Measurements from ENCODE around the gene EFNB3.
A peak's percentile ranks its signal among the peaks of the same experiment; 100 is the strongest.

Gene EFNB3

DNA sequence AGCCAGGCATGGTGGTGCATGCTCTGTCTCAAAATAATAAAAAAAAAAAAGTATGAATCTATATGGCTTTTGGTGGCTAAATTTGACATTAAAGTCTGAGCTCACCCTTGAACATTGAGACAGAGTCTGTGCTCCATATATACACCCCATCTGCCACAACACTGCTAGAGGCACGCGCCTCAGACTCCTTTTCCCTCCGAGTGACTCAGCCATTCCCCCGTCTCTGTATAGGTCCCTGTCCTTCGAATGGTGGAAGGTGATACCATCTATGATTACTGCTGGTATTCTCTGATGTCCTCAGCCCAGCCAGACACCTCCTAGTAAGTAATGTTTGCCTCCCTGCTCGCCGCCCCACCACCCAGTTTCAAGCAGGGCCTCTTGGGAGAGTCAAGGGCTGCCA, 4.5 kb upstream of the EFNB3 start:
- no peak for DNase-seq

DNA sequence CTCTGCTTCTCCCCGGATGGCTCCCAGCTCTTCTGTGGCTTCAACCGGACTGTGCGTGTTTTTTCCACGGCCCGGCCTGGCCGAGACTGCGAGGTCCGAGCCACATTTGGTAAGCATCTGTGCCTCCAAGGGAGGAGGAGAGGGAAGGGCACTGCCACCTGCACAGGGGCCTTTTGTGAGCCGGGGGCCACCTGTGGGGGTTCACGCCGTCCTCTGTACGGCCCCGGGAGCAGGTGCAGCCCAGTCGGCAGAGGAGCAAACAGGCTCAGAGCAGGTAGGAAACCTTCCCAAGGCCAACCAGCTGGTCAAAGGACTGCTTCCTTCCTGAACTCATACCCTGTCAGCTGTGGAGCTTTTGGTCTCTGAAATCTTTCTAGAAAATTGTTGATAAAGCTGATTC, 3.3 kb upstream of the EFNB3 start:
- no peak for DNase-seq

DNA sequence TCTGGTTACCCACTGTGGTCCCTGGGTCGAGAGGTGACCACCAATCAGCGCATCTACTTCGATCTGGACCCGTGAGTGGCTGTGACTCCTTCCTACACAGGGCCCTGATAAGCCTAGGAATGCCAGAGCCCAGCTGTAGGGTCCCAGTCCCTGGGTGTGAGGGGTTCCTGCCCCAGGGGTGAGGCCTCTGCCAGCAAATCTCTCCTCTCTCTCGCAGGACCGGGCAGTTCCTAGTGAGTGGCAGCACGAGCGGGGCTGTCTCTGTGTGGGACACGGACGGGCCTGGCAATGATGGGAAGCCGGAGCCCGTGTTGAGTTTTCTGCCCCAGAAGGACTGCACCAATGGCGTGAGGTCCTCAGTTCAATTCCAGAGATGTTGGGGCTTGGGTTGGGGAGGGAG, 2.2 kb upstream of the EFNB3 start:
- no peak for DNase-seq

DNA sequence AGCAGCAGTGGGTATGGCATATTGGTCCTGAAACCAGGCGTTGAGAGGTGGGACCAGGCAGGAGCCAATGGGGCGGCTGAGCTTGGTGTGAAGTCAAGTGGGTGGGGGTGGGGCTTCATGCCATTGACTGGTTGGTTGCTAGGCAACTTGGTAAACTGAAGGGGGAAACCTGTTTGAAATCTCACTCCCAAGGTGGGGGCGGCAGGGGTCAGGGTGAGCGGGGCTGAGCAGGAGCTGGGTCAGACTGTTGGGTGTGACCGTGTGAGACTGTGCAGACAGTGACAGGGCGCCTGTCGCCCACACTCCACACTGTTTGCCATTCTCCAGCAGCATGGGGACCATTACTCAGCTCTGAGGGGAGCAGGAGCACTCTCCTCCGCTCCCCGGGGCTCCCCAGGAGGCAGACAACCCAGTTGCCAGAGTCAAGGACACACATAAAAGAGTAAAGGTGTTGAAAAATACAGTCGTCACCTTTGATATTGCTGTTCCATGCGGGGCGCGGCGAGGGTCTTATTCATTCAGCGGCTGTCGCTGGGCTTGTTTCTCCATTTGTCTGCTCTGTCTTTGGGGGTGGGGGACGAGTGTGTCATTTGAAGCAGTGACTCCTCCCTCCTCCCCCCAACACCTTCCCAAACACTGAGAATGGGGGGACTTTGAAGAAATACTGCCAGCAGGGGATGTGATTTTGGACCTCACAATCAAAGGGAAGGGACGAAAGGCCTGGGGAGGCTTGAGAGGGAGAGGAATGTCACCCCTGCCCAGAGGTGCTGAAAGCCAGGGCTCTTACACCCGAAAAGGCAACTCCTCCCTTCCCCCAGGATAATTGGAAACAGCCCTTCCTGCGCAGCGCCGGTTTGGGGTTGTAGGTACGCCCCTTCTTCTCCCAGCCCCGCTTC, 1.2 kb upstream of the EFNB3 start:
- DNase-seq: peak; percentile 75

DNA sequence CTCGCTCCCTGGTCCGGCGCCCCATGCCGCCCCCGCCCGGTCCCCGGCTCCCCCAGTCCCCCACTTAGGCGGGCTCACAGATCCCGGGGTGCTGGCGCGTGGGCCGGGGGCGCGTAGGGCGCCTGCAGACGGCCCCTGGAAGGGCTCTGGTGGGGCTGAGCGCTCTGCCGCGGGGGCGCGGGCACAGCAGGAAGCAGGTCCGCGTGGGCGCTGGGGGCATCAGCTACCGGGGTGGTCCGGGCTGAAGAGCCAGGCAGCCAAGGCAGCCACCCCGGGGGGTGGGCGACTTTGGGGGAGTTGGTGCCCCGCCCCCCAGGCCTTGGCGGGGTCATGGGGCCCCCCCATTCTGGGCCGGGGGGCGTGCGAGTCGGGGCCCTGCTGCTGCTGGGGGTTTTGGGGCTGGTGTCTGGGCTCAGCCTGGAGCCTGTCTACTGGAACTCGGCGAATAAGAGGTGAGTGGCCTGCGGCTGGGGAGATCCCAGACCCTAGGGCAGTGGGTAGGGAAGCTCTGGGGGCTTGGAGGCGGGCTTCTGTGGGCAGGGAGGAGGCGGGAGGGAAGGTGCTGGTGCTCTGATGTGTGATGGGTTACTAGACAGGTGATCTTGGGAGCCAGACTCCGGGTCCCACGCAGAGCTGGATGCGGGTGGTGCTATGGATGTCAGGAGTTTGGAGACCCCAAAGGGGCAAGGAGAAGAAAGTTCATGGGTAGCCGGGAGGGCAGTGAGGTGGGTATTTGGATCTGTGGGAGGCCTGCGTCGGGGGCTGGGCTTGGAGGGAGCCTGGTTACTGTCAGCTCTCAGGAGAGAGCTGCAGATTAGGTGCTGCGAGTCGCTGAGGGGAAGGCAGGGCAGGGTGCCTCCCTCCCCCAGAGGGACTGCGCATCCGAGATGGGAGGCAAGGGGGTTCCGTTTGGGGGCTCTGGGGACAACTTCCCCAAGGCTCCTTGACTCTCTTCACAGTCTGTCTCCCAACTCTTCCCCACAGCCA, 560 bp downstream of the EFNB3 start:
- peak; percentile 50 for DNase-seq

DNA sequence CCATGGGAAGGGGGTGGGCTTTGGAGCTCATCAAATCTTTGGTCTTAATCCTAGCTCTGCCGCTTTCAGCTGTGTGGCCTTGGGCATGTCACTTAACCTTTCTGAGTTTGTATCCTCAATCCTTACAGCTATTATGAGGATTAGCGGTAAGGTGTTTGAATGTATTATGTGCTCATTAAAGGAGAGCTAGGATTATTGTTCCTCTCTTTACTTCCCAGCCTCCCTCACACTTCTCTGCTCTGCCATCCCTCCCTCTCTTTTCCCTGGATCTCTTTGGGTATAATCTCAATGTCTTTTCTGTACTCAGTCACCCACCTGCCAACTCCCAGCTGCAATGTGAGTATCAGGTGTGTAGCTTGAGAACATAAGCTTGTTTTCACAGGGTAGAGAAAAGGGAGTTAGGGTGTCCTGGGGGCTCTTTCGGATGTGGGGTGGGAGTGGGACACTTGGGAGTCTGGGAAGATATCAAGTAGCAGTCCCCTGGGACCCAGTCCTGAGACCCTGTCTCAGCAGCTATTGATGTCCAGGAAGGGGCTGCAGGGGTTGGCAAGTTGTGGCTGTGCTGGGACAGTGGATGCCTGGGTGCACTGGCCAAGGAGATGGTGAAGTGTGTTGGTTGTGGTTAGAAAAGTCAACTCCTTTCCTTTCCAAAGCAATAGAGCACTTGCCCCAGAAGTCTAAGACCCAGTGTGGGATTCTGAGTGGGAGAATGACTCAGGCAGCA, 1.8 kb downstream of the EFNB3 start:
- DNase-seq: no peak

DNA sequence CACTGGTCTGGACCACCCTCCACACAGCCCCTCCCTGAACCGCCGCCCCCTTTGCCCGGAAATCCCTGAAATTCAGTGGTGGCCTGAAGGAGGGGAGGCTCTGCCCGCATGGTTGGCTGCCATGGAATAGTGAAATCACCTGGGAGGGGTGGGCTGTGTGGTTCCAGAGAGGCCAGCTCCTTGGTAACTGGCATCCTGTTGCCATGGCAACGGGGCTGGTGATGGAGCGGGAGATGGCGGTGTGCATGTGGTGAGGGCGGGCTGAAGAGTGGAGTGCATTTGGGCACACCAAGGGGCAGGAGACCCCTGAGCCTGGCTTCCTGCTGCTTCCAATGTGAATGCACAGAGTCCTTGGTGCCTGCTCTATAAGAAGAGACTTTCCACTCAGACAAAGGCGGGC, 2.4 kb downstream of the EFNB3 start:
- peak; percentile 60 for DNase-seq

DNA sequence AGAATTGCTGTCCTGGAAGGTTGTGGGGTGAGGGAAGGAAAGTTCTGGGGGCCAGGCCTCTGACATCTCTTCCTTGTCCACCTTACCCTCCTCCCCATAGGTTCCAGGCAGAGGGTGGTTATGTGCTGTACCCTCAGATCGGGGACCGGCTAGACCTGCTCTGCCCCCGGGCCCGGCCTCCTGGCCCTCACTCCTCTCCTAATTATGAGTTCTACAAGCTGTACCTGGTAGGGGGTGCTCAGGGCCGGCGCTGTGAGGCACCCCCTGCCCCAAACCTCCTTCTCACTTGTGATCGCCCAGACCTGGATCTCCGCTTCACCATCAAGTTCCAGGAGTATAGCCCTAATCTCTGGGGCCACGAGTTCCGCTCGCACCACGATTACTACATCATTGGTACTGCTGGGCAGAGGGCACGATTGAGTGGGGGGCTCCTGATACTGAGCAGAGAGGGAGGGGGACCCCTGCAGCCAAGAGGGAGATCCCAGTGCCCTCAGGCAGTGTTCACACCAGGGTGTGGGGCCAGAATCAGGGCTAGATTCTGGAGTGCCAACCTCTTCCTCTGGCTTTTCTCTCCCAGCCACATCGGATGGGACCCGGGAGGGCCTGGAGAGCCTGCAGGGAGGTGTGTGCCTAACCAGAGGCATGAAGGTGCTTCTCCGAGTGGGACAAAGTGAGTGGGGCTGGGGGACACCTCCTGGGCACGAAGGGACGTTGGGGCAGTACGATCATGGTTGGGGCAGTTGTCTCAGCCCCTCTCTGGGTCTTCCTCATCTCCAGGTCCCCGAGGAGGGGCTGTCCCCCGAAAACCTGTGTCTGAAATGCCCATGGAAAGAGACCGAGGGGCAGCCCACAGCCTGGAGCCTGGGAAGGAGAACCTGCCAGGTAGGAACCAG, 3.1 kb downstream of the EFNB3 start:
- no peak for DNase-seq

DNA sequence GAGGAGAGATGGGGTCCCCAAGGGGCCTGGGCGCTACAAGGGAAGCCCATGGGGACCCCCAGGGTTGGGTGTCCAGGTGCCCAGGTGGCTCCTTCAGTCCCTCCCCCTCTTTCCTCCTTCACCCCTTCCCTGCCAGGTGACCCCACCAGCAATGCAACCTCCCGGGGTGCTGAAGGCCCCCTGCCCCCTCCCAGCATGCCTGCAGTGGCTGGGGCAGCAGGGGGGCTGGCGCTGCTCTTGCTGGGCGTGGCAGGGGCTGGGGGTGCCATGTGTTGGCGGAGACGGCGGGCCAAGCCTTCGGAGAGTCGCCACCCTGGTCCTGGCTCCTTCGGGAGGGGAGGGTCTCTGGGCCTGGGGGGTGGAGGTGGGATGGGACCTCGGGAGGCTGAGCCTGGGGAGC, 4.0 kb downstream of the EFNB3 start:
- DNase-seq: no peak

DNA sequence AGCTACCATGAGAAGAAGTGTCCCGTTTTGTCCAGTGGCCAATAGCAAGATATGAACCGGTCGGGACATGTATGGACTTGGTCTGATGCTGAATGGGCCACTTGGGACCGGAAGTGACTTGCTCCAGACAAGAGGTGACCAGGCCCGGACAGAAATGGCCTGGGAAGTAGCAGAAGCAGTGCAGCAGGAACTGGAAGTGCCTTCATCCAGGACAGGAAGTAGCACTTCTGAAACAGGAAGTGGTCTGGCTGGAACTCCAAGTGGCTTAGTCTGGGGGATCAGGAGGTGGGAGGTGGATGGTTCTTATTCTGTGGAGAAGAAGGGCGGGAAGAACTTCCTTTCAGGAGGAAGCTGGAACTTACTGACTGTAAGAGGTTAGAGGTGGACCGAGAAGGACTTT, 5.3 kb downstream of the EFNB3 start:
- no peak for DNase-seq

DNA sequence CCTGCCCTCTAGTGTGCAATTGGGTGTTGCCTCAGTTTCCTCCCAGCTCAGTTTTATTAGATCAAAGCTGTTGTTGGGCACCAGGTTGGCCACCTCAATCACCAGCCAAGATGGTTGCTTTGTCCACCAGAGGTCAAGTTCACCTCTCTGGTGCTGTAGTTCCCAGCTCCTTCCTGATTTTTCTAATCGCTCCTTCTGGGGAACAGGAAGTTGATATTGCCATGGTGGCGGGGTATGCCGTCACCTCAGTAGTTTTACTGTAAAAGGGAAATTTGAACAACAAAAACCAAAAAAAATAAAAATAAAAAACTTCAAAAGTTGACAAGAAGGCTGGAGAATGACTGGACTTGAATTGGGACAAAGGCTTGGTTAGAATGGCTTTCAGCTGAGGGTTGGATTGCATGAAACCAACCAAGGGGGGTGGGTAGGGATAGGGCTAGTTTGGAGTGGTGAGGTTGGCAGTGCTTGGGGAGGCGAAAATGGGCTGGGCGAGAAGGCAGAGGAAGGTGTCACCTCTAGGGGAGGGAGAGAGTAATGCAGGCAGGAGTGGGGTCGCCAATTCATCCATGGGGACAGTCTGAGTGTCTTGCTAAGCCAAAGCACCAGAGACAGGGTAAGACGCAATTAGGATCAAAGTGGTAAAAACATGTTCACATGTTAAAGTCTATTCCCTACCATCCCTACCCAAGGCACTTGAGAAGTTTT, 6.2 kb downstream of the EFNB3 start:
- DNase-seq: no peak

DNA sequence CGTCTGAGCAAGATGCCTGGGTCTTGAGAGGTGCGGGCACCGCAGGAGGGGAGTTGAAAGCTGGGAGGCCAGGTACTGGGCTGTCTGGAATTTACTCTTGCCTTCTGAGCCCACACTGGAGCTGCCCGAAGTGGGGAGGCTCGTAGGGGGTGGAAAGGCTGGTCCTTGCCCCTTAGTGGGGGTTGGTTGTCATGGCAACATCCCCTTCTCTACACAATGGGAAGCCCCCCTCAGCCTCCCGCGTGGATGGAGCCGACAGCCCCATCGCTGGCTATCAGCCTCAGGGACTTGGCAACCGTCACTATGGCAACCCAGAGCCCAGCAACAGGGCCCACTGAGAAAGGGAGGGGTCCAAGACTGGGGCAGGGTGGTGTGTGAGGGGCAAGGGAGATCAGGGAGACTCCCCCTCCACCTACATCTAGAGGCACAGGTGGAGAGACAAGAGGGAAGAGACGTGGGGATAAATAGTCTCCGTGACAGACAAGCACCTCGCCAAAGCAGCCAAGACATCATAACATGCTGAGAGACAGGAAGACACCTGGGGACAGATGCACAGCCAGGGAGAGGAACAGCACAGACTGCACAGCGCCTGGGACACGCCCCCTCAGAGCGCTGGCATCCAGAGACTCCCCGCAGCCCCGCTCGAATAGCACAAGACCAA, 7.2 kb downstream of the EFNB3 start:
- peak; percentile 84 for DNase-seq

DNA sequence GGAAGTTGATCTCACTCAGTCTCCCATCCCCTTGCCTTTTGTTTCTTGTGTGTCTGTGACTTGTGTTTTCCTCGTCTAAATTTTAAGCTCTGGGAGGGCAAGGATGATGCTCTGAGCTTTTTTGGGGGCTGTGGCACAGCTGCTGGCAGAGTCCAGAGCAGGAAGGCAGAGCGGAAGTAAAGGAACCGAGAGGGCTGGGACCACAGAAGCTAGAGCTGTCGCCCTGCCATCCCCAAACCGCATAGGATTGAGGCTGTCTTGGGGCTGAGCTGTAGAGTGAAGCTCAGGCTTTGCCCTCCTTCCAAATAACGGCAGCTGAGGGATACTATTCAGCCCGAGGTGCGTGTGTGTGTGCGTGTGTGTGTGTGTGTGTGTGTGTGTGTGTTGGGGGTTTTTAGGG, 8.8 kb downstream of the EFNB3 start:
- DNase-seq: no peak

DNA sequence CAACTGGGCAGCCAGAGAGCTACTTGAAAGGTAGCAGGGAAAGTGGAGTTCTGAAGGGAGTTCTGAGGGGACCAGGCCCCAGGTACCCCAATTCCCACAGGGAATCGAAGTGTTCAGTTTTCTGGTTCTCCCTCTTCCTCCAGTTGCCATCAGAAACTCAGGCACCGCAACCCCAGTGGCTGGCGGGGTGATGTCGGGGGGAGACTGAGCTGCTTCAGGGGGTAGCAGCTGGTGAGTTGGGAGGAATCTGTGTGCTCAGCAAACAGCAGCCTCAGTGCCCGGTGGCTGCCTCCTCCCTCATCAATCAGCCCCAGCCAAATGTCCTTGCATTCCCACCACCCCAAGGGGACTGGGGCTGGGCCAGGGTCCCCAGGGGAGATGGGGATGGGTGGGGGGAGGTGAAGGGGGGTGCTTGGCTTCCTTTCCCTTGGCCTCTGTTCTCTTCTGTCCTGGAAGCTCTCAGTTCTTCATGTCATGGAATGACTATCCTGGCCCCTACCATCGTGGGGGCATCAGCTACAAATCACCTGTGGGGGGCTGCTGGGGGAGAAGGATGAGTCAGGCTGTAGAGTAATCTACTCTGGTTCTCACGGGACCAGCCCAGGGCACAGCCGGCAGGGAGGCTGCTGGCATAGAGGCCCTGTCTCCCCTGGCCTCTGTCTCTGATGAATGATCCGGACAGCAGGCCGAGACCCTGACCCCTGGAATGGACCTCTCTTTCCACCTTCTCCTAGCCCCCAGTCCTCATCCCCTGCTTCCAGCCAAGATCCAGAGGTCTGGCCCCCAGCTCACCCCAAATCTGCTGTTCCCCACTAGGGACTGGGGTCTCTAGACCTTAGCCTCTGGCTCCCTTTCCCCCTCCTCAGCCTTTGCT, 10.0 kb downstream of the EFNB3 start:
- peak; percentile 36 for DNase-seq

DNA sequence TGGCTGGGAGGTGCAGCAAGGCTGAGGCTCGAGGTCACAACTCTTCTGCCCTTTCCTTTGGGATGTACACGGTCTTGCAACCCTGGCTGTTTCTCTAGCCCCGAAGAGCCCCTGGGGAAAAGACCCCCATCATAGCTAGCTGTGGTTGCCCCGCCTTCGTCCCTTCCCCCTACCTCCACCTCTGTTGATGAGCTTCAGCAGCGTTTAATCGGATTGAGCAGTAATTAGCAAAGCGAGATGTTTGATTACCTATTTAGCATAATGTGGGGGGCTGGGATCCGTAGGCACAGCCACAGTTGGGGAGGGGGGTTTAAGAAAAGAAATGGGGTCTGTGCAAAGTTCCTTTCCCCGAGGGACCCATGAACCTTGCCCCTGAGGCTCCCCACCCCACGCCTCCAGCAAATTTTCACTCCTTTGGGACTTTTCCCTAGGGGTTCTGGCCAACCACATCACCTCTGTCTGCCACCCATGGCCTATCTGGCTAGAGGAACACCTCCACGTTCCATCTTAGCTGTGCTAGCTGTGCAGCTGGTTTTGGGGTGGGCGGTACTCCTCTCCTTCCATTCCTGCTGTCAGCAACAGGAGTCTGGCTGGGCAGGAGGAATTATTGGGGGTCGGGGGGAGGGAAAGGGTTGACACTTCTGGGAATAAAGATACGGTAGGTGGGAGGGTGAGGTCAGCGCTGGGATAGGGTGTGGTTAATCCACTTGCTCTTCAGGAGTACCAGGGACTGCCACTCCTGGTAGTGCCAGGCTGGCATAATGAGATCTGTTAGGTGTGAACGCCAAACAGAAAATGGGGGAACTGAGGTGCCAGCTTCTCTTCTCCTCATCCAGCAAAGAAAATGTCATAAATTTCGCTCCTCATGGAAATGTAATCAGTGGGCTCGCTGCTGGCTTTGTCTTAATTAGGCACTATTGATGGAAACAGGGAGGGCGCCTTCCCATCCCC, 11.2 kb downstream of the EFNB3 start:
- peak; percentile 19 for DNase-seq

DNA sequence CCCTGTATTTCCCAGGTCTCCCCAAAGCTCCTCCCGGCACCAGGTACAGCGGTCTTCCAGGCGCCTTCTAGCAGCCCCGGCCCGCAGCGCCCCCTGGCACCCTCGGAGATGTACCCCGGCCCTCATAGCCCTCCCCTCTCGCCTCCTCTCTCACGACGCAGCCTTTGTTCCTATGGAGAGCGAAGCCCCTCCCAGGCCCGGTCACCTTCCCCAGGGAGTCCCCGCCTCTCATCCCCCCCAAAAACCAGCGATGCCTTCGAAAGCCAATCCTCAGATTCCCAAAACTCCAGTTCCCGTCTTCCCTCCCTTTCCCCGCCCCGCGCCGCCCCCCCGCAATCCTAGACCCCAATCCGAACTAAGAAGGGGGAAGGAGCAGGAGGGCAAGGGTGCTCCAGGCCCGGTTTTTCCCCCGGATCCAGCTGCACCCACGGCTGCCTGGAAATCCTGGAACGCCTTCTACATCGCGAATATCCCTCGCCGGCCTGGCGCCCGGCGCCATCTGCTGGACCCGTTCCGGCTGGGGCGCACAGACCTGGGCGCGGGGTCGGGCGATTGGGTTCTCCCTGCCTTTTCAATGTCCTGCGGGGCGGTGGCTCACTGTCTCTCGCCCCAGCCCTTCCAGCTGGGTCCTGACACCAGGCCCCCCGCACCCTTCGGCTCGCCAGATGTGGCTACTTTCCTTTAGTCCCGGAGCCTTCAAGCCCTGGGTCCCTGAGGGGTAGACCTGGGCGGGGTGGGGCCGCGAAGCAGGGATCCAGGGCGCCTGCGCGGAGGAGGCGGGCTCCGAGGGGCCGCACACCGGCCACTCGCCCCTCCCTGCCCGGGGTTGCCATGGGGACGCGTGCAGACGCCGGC, 12.1 kb downstream of the EFNB3 start, which contains the start of gene DNAH2:
TSS of gene DNAH2 (plus strand) at position 844 of the 855 bp plus-strand sequence. CDS start 1,991 bp downstream, outside the sequence.
- DNase-seq: peak; percentile 99

DNA sequence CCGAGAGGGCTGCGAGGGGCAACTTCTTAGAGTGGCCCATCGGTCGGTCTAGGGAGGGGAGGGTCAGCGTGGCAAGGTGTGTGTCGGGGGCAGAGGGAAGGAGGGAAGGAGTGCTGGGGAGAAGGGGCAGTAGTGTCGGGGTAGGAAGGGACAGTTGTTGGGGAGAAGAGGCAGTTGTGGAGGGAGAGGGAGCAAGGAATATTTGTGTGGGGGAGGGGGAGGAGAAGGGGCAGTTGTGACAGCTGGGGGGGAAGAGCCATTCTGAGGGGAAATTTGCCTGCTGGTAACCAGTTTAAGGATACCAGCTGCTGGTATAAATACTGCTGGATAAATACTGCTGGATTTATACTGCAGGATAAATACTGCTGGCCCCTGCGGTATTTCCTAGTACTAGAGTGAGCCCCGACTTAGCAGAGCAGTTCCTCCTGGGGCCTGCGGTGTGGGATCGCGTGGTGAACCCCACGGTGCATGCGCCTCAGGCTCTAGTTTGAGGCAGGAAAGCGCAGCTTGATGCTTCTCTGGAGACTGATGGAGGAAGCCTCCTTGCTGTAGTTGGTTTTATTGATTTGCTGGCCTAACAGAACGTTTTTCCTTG, 12.9 kb downstream of the EFNB3 start:
- DNase-seq: peak; percentile 58
